ENCODE measurements around the gene DDX41. TPM values are rescaled to one million over a fixed set of nuclear protein-coding genes. Genes with fewer than 3 reads are reported as not detected.
A peak's percentile ranks its signal among the peaks of the same experiment; 100 is the strongest.

DDX41 gene
- total RNA-seq, 1 experiment from 2014 or later: 91.5 TPM

GRCh38 chr5:177513500-177513899 lies 3.3 kb downstream of the DDX41 start:
- no peak for DNase-seq (ENCODE audit: low read depth)

GRCh38 chr5:177512736-177513380 lies 3.9 kb downstream of the DDX41 start:
- no peak for DNase-seq (ENCODE audit: low read depth)

- no peak for DNase-seq (ENCODE audit: low read depth)
These were observed 4.7 kb downstream of the DDX41 start for GRCh38 chr5:177511796-177512675.

- DNase-seq (ENCODE audit: low read depth): no peak
These were observed 5.6 kb downstream of the DDX41 start for GRCh38 chr5:177511181-177511580.

GRCh38 chr5:177510567-177511053 lies 6.2 kb downstream of the DDX41 start:
- no peak for DNase-seq (ENCODE audit: low read depth)

GRCh38 chr5:177509991-177510566 lies 6.7 kb downstream of the DDX41 start:
- DNase-seq (ENCODE audit: low read depth): no peak

GRCh38 chr5:177509381-177509951 lies 7.3 kb downstream of the DDX41 start, which contains the start of gene DOK3:
DOK3 (minus strand) TSS chr5:177509826; CDS start chr5:177509540, 286 bp downstream.
- no peak for DNase-seq (ENCODE audit: low read depth)

- no peak for DNase-seq (ENCODE audit: low read depth)
These were observed 7.9 kb downstream of the DDX41 start for GRCh38 chr5:177508837-177509236.

GRCh38 chr5:177508221-177508611 lies 8.5 kb downstream of the DDX41 start:
- no peak for DNase-seq (ENCODE audit: low read depth)

GRCh38 chr5:177507596-177508220 lies 9.1 kb downstream of the DDX41 start:
- no peak for DNase-seq (ENCODE audit: low read depth)

GRCh38 chr5:177507165-177507564 lies 9.6 kb downstream of the DDX41 start:
- DNase-seq (ENCODE audit: low read depth): peak; percentile 36

- DNase-seq (ENCODE audit: low read depth): no peak
These were observed 11.7 kb downstream of the DDX41 start for GRCh38 chr5:177505075-177505474.

- DNase-seq (ENCODE audit: low read depth): no peak
These were observed 12.4 kb downstream of the DDX41 start for GRCh38 chr5:177504086-177505056.

GRCh38 chr5:177503351-177504085 lies 13.2 kb downstream of the DDX41 start:
- no peak for DNase-seq (ENCODE audit: low read depth)

- no peak for DNase-seq (ENCODE audit: low read depth)
These were observed 13.9 kb downstream of the DDX41 start for GRCh38 chr5:177502886-177503285.

- no peak for DNase-seq (ENCODE audit: low read depth)
These were observed 14.7 kb downstream of the DDX41 start for GRCh38 chr5:177501874-177502678.

GRCh38 chr5:177500685-177501522 lies 15.9 kb downstream of the DDX41 start:
- peak; percentile 90 for DNase-seq (ENCODE audit: low read depth)

GRCh38 chr5:177499842-177500241 lies 16.9 kb downstream of the DDX41 start:
- no peak for DNase-seq (ENCODE audit: low read depth)
